T-helper 2 cell treated with Interferon-gamma antibody and Interleukin-4, amounts not matched to agents 100 ng/mL and 5 ng/mL, for 36 hours (primary cell): Measurements from ENCODE around the gene GOLGA6L7. TPM values are rescaled to one million over a fixed set of nuclear protein-coding genes. Genes with fewer than 3 reads are reported as not detected.
"Not testable (repeated sequence)": the region's sequence is repeated elsewhere in the genome, so short reads cannot be mapped to it uniquely, and the experiment has no call there.

Experiments used
- intact Hi-C: fragments of 100-400 bp; cut with micrococcal nuclease; formaldehyde crosslinking; loops from one replicate; pipeline ENCODE4 v1.15.1; 2023
- total RNA-seq: library from RNA; stranded (reverse); gene quantifications from 2 replicates; pipeline ENCODE4 v1.2.3, GENCODE V29; 2022

Gene GOLGA6L7
- total RNA-seq, 1 donor from 2014 or later: not detected

GRCh38 chr15:28844147-28844546 is 4.3 kb downstream of the GOLGA6L7 start:
- intact Hi-C loops: not testable (repeated sequence)

DNA sequence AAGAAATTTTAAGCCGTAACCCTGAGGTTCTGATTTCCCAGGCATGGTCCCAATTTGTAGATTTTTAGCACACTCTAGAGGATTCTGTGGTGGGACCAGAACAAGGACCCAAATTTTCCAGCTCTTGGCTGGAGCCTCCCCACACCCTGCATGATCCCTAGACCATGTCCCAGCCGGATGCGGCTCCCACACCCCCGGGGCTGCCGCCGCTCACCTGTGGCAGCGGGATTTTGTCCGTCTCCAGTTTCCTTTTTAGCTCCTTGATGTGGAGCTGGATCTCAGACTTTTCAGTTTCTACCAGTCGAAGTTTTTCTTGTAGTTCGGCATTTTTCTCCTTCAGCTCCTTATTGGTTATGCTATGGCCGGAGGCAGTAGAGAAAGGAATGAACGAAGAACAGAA is 4.9 kb downstream of the GOLGA6L7 start:
- intact Hi-C loops: not testable (repeated sequence)

DNA sequence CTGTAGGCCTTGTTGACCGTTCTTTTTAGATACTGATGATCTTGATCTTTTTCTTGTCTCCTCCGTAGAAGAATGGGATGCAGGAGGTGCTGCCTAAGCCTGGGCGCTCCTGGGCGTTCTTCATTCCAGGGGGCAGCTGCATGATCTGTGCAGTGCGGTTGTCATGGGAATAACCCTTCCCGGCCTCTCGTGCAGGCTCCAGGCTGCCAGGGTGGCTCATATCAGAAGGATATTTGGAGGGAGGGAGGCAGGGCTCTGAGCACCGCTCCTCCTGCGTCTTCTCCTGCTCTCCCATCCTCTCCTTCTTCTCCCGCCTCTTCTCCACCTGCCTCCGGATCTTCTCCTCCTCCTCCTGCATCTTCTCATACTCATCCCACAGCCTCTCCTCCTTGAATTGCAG is 6.2 kb downstream of the GOLGA6L7 start:
- intact Hi-C loops: not testable (repeated sequence)

- intact Hi-C loops: not testable (repeated sequence)
Observed at GRCh38 chr15:28840285-28840684, 8.2 kb downstream of the GOLGA6L7 start.

DNA sequence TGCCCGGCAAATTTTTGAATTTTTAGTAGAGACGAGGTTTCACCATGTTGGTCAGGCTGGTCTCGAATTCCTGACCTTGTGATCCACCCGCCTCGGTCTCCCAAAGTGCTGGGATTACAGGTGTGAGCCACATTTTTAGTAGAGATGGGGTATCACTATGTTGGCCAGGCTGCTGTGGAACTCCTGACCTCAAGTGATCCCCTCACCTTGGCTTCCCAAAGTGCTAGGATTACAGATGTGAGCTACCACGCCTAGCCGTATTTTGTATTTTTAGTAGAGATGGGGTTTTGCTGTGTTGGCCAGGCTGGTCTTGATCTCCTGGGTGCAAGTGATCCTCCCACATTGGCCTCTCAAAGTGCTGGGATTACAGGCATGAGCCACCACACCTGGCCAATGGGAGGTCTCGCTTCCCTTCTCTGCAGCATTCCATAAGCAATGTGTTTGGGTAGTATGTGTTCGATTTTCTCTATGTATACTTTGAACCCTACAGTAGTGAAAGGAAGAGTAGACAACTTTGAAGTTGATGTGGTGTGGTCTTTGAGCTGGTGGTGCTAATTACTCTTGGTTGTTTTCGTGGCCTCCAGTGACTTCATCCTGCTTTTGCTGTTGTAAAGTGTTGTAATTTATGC is 13.4 kb downstream of the GOLGA6L7 start:
- intact Hi-C loops: not testable (repeated sequence)

GRCh38 chr15:28831897-28832587 is 16.4 kb downstream of the GOLGA6L7 start:
- intact Hi-C loops: not testable (repeated sequence)

DNA sequence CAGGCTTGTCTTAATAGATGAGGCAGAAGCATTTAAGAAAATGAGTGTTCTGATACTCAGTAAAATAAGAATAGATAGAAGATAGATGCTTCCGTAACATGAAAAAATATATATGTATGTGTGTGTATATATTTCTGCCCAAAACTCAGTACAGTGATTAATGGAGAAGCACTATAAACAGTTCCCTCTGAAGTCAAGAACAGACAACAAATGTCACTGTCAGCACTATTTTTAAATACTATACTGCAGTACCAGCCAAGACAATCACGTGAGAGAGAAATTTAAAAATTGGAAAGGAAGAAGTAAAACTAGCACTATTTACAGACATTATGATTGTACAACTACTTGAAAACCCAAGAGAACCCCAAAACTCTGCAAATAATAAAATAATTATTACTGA is 27.0 kb downstream of the GOLGA6L7 start:
- intact Hi-C loops: not testable (repeated sequence)

GRCh38 chr15:28819930-28820295 is 28.5 kb downstream of the GOLGA6L7 start:
- intact Hi-C loops: not testable (repeated sequence)

GRCh38 chr15:28819019-28819929 is 29.2 kb downstream of the GOLGA6L7 start:
- intact Hi-C loops: not testable (repeated sequence)

- intact Hi-C loops: not testable (repeated sequence)
Observed at GRCh38 chr15:28818168-28818567, 30.3 kb downstream of the GOLGA6L7 start.

- intact Hi-C loops: not testable (repeated sequence)
Observed at GRCh38 chr15:28814059-28814458, 34.4 kb downstream of the GOLGA6L7 start.

DNA sequence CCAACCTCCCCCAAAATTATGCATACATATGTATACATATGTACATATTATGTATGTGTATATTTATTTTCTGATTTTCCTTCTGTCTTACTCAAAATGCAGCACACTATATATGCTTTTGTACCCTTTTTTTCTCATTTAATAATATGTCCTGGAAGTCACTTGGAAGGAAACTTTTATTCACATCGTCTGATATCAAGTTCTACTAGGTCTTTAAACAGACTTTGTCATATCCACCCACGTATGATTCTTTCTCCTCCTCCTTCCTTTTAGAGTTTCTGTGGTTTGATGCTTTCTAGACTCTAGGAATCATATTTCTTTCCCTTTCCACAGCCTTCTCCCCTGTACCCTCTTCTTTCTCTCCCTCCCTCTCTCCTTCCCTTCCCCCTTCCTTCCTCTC is 35.1 kb downstream of the GOLGA6L7 start:
- intact Hi-C loops: not testable (repeated sequence)

- intact Hi-C loops: not testable (repeated sequence)
Observed at GRCh38 chr15:28811852-28812550, 36.4 kb downstream of the GOLGA6L7 start.

DNA sequence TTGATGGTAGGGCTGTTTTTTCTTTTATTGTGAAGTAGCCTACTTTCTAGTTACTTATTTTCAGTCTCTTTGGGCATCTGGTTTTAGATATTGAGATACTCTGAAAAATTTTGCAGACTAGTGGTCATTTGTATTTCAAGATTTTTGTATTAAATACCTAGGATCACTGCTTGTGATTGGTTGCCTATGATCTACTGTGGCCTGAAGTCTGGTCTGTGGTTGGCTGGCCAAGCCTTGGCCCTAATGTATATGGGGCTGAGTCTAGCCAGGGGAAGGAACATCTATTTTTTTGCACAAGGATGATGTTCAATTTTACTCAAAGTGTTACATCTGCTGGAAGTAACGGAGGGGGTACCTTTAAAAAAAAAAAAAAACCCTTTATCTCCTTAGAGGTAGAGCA is 38.0 kb downstream of the GOLGA6L7 start:
- intact Hi-C loops: not testable (repeated sequence)

DNA sequence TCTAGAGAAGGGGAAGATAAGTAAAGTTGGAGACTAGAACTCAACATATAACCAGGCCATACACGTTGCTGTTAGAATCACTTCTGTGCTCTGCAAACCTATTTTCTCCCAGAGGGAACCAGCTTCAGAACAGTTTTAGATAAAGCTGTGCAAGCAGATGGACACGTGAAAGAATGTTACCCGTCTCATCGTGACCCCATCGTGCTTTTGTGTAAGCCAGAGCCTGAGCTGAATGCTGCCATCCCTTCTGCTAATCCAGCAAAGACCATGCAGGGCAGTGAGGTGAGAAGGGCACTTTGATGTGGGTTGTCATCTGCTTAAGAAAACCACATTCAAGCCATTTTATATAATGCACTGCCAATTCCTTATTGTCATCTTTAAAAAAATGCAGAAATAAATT is 40.3 kb downstream of the GOLGA6L7 start:
- intact Hi-C loops: not testable (repeated sequence)

DNA sequence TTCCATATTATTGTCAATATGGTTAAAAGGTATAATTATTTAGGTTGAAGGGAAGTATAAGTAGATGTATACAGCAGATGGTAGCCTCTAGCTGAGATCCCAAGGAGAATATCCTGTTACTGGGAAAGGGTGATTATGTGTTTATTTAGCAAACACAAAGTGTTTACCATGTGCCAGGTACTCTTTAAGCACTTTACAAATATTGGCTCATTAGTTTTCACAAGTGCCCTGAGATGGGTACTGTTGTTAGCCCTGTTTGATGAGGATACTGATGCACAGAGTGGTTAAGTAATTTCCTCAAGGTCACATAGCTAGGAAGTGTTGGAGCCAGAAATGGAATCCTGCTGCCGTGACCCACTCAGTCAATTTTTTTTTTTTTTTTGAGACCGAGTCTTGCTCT is 48.1 kb downstream of the GOLGA6L7 start:
- intact Hi-C loops: not testable (repeated sequence)

- intact Hi-C loops: not testable (repeated sequence)
Observed at GRCh38 chr15:28798234-28798633, 50.2 kb downstream of the GOLGA6L7 start.

DNA sequence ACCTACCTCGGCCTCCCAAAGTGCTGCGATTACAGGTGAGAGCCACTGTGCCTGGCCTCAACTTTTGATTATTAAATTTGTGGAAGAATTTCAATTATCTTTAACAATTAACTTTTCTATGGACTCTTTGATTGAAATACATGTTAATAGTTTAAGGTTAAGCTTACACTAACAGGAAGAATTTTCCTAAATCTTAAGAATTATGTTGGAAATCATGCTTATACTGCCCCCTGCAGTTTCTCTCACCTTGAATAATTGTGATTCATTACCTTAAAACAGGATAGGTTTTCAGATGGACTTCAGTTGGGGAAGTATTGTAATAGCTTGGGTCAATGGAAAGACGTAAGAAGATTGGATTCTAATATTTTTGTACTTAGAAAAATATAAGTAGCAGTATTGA is 54.2 kb downstream of the GOLGA6L7 start:
- intact Hi-C loops: not testable (repeated sequence)
